ENCODE results near the gene TRAPPC3L. TPM values are rescaled to one million over a fixed set of nuclear protein-coding genes. Genes with fewer than 3 reads are reported as not detected.
"Not testable (repeated sequence)": the region's sequence is repeated elsewhere in the genome, so short reads cannot be mapped to it uniquely, and the experiment has no call there.

The TRAPPC3L gene
- total and polyA plus RNA-seq, 2 experiments from 2014 or later = not detected

GRCh38 chr6:116508527-116508926, 37.0 kb downstream of the TRAPPC3L start:
- no peak for TF ChIP-seq CTCF (IDR thresholded peaks at IDR 0.05; ENCODE audit: low read depth, low read length)
- Histone ChIP-seq H3K4me3 (no peak overlapping the region), H3K27me3 (no peaks in the 10 kb centered on the region), H3K27ac (no peak overlapping the region), H3K4me1 (ENCODE audit: low read depth) (no peaks in the 10 kb centered on the region), H3K9me3 (ENCODE audit: low read depth) (no peaks in the 10 kb centered on the region), H3K36me3 (no peaks in the 10 kb centered on the region)
- no peak for DNase-seq (ENCODE audit: low read depth in 1 of 2, low spot score in 1 of 2)

GRCh38 chr6:116507324-116507723, 38.2 kb downstream of the TRAPPC3L start:
- no peaks in the 10 kb centered on the region for H3K9me3 ChIP-seq (ENCODE audit: low read depth)
- H3K4me1 ChIP-seq (ENCODE audit: low read depth) = no peaks in the 10 kb centered on the region
- no peak overlapping the region for H3K27ac ChIP-seq
- peak in 1 of 2 donors; percentile 63 for DNase-seq (ENCODE audit: low read depth in 1 of 2, low spot score in 1 of 2)
- no peak for TF ChIP-seq CTCF (IDR thresholded peaks at IDR 0.05; ENCODE audit: low read depth, low read length)
- H3K27me3 ChIP-seq = no peaks in the 10 kb centered on the region
- H3K36me3 ChIP-seq = no peaks in the 10 kb centered on the region
- H3K4me3 ChIP-seq = no peak overlapping the region

GRCh38 chr6:116500969-116501433, 44.5 kb downstream of the TRAPPC3L start:
- peak in 1 of 2 donors; percentile 21 for DNase-seq (ENCODE audit: low read depth in 1 of 2, low spot score in 1 of 2)
- Histone ChIP-seq H3K27ac (no peak overlapping the region), H3K4me3 (no peak overlapping the region)

GRCh38 chr6:116497113-116497676, 48.3 kb downstream of the TRAPPC3L start:
- no peaks in the 10 kb centered on the region for H3K27me3 ChIP-seq
- no peaks in the 10 kb centered on the region for H3K9me3 ChIP-seq (ENCODE audit: low read depth)
- H3K36me3 ChIP-seq = no peaks in the 10 kb centered on the region
- no peak overlapping the region for H3K27ac ChIP-seq
- H3K4me3 ChIP-seq = no peak overlapping the region
- no peak for TF ChIP-seq CTCF (IDR thresholded peaks at IDR 0.05; ENCODE audit: low read depth, low read length)
- no peaks in the 10 kb centered on the region for H3K4me1 ChIP-seq (ENCODE audit: low read depth)
- DNase-seq (ENCODE audit: low read depth in 1 of 2, low spot score in 1 of 2) = no peak

More at GRCh38 chr6:116500969-116501433, 44.5 kb downstream of the TRAPPC3L start:
- TF ChIP-seq CTCF (IDR thresholded peaks at IDR 0.05; ENCODE audit: low read depth, low read length) = no peak
- no peaks in the 10 kb centered on the region for H3K36me3 ChIP-seq
- no peaks in the 10 kb centered on the region for H3K4me1 ChIP-seq (ENCODE audit: low read depth)
- H3K9me3 ChIP-seq (ENCODE audit: low read depth) = no peaks in the 10 kb centered on the region
- H3K27me3 ChIP-seq = no peaks in the 10 kb centered on the region

- not testable (repeated sequence) for DNase-seq (ENCODE audit: low read depth in 1 of 2, low spot score in 1 of 2); H3K4me1 ChIP-seq (ENCODE audit: low read depth); H3K9me3 ChIP-seq (ENCODE audit: low read depth); H3K27me3 ChIP-seq; H3K27ac ChIP-seq; H3K36me3 ChIP-seq; H3K4me3 ChIP-seq
These were observed 50.3 kb downstream of the TRAPPC3L start for GRCh38 chr6:116495161-116495560.

GRCh38 chr6:116492331-116493067, 53.0 kb downstream of the TRAPPC3L start:
- no peak overlapping the region for H3K27ac ChIP-seq
- DNase-seq (ENCODE audit: low read depth in 1 of 2, low spot score in 1 of 2) = peak in 1 of 2 donors; percentile 83
- no peaks in the 10 kb centered on the region for H3K4me1 ChIP-seq (ENCODE audit: low read depth)
- TF ChIP-seq CTCF (IDR thresholded peaks at IDR 0.05; ENCODE audit: low read depth, low read length) = no peak
- H3K27me3 ChIP-seq = no peaks in the 10 kb centered on the region
- H3K4me3 ChIP-seq = no peak overlapping the region
- no peaks in the 10 kb centered on the region for H3K36me3 ChIP-seq
- no peaks in the 10 kb centered on the region for H3K9me3 ChIP-seq (ENCODE audit: low read depth)
